HK-2 (cell line): Measurements from ENCODE around the gene CACNA2D2.
A peak's percentile ranks its signal among the peaks of the same experiment; 100 is the strongest.
"Not testable (repeated sequence)": the region's sequence is repeated elsewhere in the genome, so short reads cannot be mapped to it uniquely, and the experiment has no call there.

Experiments used
- DNase-seq: peaks from one replicate; pipeline ENCODE4 v3.0.0-alpha.2; 2018; ENCODE audit not compliant: unreplicated experiment

Gene CACNA2D2

DNA sequence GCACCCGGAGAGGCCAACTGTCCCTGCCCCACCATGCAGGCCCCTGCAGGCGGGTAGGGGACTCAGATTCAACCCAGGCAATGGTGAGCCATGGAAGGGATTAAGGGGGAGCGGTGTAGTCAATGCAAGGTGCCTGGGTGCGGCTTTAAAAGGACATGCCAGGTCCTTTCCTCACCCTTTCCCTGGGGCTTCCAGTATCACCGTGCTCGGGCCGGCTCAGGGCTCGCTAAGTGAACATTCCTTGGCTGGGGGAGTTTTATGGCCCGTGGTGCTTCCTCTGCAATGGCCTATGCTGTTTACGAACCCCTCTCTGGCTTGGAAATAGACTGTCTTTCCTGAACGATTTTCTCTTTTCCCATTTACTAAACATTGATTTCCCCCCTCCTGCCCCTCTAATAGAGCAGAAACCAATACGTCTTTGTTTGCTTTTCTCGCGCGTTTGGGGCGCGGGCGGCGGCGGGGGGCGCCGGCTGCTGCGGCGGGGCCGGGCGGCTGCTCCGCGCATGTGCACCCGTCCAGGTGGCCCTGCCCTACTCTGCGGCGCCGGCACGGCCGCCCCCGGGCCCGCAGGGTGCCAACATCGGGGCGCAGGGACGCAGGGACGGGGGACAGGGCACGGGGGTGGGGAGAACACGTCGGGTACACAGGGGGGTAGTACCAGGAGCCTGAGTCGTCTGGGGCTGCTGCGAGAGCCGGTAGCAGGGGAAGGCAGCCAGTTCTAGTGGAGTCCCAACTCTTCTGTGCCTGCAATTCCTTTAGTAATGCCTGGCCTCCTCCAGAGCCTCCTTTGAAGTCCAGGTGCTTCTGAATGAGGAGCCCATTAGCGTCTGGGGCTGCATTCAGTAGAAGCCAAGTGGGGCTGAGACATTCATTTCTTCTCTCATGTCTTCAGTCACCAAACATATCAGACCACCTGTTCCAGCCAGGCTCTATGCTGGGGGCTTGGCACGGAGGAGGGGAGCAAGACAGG lies 26.9 kb upstream of the CACNA2D2 start:
- no peak for DNase-seq

- peak; percentile 73 for DNase-seq
Measured at GRCh38 chr3:50525987-50526386, 22.6 kb upstream of the CACNA2D2 start.

- no peak for DNase-seq
Measured at GRCh38 chr3:50525191-50525910, 21.9 kb upstream of the CACNA2D2 start.

GRCh38 chr3:50524746-50525145 lies 21.3 kb upstream of the CACNA2D2 start:
- no peak for DNase-seq

DNA sequence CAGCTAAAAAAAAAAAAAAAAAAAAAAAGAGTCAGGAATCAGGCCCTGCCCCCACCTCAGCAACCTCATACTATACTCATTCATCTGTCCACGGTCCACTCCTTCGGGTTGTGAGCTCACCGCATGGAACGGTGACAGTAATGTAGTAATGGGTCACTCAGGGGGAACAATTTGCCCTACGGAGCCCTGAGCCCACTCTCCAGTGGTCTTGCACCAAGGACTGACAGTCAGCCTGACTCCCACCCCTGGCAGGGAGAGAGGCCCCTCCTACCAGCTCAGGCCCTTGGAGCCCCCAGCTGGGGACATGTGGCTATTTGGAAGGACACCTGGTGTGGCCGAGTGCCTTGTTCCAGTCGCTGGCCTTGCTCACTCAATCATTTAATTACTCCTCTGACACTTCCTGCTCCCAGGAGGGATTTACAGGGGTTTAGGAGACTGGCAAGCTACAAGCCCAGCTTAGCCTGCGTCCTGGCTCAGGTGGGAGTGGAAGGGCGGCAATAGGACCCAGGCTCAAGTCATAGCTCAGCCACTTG lies 19.9 kb upstream of the CACNA2D2 start:
- no peak for DNase-seq

- no peak for DNase-seq
Measured at GRCh38 chr3:50521572-50521971, 18.1 kb upstream of the CACNA2D2 start.

DNA sequence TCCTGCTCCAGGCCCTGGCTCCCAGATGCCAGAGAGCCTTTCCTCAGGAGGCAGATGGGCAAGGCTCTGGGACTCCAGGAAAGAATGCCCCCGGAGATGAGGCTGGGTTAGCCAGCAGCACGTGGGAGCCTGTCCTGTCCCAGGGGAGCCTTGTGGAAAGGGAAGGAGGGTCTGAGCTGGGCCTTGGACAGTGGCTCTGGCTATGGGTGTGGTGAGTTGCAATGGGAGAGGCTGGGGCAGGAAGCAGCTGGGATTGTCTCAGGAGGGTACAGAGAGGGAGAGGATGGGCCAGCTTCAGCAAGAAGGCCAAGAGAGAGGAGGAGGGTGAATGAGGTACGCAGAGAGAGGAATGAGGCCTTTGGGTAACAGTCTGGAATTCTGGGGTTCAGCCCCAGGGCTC lies 17.4 kb upstream of the CACNA2D2 start:
- no peak for DNase-seq

GRCh38 chr3:50519471-50520089 lies 16.1 kb upstream of the CACNA2D2 start:
- DNase-seq: peak; percentile 51

DNA sequence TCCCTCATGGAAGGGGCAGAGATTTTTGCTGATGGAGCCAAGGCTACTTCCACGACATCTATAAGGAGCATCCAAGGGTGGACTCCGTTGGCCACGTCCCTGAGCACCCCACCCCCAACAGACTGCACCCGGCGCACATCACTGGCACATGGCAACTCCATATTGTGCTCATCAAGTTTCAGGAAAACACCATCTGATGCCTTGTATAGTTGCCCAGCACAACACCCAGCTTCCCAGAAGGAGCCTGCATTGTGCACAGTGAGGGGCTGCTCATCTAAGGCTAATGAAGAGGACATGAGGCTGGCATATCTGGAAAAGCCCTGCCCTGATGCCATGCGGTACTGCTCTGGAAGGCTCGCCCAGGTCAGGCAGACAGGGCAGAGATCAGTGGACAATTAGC lies 15.0 kb upstream of the CACNA2D2 start:
- no peak for DNase-seq

GRCh38 chr3:50517721-50518206 lies 14.3 kb upstream of the CACNA2D2 start:
- no peak for DNase-seq

DNA sequence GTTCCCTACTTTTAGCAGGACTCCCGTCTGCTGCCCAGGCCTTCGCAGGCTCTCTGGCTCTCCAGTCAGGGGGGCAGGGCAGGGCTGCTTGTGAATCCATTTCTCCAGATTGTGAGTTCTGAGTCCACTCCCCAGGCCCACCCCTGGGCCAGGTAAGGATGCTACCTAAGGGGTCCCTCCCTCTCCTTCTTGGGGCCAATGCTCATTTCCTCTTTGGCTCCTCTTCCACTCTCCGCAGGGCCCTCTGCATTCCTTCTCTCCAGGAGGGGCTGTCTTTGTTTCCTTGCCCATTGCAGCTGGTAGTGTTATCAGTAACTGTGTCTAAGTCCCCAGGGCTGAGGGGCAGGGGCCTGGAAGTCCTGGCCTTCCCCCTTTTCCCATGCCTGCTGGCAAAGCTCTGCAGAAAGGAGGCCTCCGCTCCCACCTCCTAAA lies 13.0 kb upstream of the CACNA2D2 start:
- no peak for DNase-seq

GRCh38 chr3:50515565-50516439 lies 12.4 kb upstream of the CACNA2D2 start:
- no peak for DNase-seq

DNA sequence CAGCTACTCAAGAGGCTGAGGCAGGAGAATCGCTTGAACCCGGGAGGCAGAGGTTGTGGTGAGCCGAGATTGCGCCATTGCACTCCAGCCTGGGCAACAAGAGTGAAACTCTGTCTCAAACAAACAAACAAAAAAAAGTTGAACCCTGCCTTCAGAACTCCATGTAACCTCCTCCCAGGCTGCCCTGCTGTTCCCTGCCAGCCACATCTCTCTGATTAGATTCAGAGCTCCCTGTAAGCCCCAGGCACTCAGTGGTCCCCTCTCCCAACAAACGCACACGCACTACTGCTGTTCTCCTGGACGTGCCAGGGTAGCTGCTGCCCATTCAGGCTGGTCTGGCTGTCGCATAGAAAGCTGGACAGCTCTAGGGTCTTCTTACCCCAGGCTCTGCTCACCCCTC lies 9.5 kb upstream of the CACNA2D2 start:
- not testable (repeated sequence) for DNase-seq

GRCh38 chr3:50512131-50512530 lies 8.7 kb upstream of the CACNA2D2 start:
- no peak for DNase-seq

DNA sequence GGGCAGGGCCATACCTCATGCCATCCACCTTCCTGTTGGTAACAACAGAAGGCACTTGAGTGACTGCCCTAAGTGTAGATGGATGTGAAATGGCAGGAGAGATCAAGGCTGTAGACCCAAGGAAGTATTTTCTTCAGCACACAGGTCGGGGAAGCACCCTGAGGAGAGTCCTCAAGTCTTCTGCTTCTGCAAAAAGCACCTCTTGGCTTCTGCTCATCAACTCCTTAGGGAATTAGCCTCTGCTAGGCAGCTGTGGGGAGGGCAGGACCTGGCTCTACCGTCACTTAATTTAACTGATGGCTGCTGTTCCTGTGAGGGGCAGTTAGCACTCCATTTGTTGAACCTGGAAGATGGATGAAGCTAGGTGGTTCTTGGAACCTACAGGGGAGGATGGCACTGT lies 6.9 kb upstream of the CACNA2D2 start:
- DNase-seq: no peak

DNA sequence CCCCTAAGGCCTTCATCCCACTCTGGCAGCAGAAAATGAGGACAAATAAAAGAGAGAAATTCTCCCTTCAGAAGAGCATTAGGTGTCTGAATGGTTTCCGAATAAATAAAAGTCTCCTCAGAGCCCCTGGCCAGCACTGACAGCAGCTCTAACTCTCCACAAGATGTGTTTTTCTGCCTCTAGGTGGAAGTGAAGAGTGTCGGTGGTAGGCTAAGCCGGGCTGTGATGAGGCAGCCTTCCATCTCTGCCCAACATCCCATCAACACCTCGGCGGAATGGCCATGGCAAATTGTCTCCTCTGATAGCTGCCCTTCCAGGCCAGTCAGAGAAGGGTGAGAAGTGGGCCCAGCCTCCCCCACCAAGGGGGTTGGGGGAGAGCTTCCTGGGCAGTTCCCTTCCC lies 6.3 kb upstream of the CACNA2D2 start:
- no peak for DNase-seq

GRCh38 chr3:50508821-50509220 lies 5.4 kb upstream of the CACNA2D2 start:
- DNase-seq: no peak

DNA sequence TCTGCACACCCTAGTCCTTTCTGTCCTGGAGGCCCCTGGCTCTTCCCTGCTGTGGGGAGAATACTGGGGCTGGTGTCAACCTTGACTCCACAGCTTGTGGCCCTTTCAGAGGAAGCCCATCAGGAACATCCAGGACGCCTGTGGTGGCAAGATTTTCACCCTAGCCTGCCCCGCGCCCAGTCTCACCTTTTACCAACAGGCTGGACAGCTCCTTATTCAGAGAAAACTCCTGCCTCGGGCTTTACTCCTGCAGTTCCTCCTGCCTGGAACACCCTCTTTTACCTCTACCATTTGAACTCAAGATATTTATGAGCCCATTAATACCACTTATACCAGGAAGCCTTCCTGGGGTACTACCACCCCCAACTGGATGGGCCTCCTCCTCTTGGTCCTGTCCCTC lies 2.7 kb upstream of the CACNA2D2 start:
- no peak for DNase-seq

DNA sequence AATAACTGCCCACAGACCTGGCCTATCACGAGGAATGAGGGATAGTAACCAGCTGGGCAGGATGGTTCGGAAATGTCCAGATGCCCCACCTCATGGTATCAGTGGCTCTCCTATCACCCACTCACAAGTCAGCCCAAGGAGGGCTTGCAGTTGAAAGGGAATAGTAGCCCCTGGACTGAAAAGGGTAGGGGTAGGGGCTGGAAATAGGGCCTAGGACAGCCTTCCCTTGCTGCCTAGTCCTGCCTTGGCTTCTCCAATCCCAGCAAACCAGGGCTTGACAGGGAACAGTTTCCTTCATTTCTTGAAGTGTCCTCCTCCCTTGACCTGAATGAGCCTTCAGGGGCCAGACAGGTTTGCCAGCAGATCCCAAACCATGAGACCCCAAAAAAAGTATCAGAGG lies 1.2 kb upstream of the CACNA2D2 start:
- no peak for DNase-seq

GRCh38 chr3:50502584-50503423 lies 630 bp downstream of the CACNA2D2 start:
- no peak for DNase-seq
